Measurements from ENCODE around the gene TEX53.

GRCh38 chr9:114706711-114707110 is 49.1 kb upstream of the TEX53 start:
- TF ChIP-seq YY1 (IDR thresholded peaks at IDR 0.05; ENCODE audit: insufficient read depth, insufficient read length) (no peak), ZNF274 (IDR thresholded peaks at IDR 0.05; ENCODE audit: low read depth, low read length) (no peak)

Data from NT2/D1 (cell line).